ENCODE results near the gene RAB3B.
"Not testable (repeated sequence)": the region's sequence is repeated elsewhere in the genome, so short reads cannot be mapped to it uniquely, and the experiment has no call there.

RAB3B gene

DNA sequence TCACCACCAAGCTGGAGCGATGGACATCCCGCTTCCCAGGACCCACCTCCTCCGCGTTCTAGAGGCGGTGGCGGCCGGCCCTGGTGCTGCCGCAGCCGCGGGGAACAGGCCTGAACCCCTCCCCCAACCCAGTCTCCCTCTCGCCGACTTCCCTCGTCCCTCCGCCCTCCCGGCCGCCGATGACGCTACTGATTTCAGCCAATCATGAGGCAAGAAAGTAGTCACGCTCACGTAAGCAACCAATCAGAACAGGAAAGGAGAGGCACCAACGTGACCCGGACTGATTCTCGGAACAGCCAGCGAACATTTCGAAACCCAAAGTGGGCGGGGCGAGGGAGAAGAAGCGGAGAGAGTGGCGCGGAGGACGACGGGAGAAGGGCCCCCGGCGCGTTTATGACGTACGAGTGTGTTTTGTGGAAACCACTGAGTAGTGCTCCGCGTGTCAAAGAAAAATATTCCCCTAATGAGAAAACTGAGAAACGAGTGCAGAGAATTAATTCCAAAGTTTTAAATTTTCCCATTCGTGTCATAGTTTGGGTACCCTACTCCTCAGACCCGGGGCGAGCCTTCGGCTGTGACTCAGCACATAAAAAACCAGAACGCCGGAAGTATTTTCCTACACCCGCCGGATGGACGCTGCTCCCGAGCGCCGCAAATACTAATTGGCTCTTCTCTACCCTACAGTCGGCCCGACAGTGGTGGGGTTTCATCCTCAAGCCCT, 111.7 kb downstream of the RAB3B start, which contains the start of gene NRDC:
Gene NRDC, minus strand, starts transcription at position 112 of the 721 bp plus-strand sequence. CDS start 112 bp downstream, outside the sequence.
- in situ Hi-C loops (cut with HindIII; ENCODE audit: low sequenced_read_pairs) = no loop called here
- H3K4me3 ChIP-seq (ENCODE audit: low read depth, low read length) = peak within 1 kb of the TSS; percentile 85
- TF ChIP-seq, protein P1, sequence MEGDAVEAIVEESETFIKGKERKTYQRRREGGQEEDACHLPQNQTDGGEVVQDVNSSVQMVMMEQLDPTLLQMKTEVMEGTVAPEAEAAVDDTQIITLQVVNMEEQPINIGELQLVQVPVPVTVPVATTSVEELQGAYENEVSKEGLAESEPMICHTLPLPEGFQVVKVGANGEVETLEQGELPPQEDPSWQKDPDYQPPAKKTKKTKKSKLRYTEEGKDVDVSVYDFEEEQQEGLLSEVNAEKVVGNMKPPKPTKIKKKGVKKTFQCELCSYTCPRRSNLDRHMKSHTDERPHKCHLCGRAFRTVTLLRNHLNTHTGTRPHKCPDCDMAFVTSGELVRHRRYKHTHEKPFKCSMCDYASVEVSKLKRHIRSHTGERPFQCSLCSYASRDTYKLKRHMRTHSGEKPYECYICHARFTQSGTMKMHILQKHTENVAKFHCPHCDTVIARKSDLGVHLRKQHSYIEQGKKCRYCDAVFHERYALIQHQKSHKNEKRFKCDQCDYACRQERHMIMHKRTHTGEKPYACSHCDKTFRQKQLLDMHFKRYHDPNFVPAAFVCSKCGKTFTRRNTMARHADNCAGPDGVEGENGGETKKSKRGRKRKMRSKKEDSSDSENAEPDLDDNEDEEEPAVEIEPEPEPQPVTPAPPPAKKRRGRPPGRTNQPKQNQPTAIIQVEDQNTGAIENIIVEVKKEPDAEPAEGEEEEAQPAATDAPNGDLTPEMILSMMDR (IDR thresholded peaks at IDR 0.05; ENCODE audit: low read depth, low read length, missing control alignments) = no peak
- peak; percentile 100 for DNase-seq (ENCODE audit: low read depth)

DNA sequence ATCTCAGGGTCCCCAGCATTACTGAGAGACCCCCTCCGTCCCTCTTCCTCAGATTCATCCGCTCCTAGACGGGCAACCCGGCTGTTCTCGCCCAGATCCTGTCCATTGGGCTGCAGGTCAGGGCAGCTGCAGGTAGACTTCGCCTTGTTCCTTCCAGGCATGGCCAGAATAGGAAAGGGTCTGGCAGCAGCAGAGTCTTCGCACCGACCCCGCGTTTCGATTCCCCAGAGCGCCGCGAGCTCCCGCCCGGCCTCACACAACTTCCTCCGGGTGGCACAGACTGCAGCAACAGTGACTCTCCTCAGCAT, 112.2 kb downstream of the RAB3B start:
- no peak for DNase-seq (ENCODE audit: low read depth)
- peak overlapping the region; percentile 85 for H3K4me3 ChIP-seq (ENCODE audit: low read depth, low read length)
- in situ Hi-C loops (cut with HindIII; ENCODE audit: low sequenced_read_pairs) = no loop called here
- TF ChIP-seq, protein P1 (IDR thresholded peaks at IDR 0.05; ENCODE audit: low read depth, low read length, missing control alignments) = no peak

DNA sequence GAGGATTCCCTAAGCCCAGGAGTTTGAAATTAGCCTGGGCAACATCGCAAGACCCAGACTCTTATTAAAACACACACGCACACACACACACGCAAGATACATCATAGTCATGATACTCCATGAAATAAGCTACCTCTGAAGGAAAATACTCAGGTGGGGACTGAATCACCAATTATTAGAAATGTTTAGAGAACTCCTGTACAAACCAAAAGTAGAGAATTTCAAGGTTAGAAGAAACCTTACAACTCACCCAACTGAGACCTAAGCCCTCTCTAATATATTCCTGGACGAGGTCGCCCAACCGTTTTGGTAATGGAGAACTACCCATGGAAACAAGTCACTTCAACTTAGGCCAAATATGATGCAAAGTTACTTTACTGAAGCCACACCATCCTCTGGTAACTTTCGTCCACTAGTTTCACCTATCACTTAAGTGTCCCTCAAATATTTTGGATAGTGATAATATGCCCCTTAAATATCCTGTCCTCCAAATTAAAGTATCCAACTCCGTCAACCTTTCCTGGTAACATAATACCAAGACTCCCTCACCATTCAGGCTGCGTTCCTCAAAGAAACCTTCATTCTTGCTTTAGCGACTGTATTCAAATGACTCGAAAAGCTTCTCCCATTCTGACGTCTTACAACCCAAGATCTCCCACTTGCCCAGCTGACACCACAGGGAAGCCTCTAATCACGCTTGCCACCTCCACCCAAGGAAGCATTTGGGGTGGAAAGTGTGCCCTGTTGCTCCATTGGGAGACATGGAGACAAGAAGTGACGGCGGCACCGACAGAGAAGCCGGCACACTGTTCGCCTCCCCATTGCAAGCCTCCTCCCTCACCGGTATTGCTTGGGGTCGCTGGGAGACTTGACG, 112.8 kb downstream of the RAB3B start:
- no peak for DNase-seq (ENCODE audit: low read depth)
- in situ Hi-C loops (cut with HindIII; ENCODE audit: low sequenced_read_pairs) = no loop called here
- TF ChIP-seq, protein P1 (IDR thresholded peaks at IDR 0.05; ENCODE audit: low read depth, low read length, missing control alignments) = no peak
- H3K4me3 ChIP-seq (ENCODE audit: low read depth, low read length) = peak overlapping the region; percentile 85

DNA sequence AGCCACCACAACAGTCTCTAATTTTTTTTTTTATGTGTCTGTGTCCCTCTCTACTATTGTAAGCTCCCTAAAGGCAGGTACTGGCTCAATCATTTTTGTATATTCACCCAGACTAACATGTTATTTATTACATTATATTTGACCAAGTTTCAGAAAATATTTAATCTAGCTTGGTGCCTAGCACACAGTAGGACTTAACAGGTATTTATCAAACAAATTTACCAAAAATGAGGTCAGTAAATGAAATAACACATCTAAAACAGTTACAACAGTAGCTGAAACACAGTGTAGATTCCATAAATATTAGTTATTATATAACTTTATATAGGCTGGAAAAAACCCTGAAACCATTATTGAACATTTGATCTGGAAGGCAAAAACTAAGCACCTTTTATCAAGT, 114.7 kb downstream of the RAB3B start:
- TF ChIP-seq, protein P1 (IDR thresholded peaks at IDR 0.05; ENCODE audit: low read depth, low read length, missing control alignments) = no peak
- H3K4me3 ChIP-seq (ENCODE audit: low read depth, low read length) = no peak overlapping the region
- DNase-seq (ENCODE audit: low read depth) = no peak
- in situ Hi-C loops (cut with HindIII; ENCODE audit: low sequenced_read_pairs) = no loop called here

DNA sequence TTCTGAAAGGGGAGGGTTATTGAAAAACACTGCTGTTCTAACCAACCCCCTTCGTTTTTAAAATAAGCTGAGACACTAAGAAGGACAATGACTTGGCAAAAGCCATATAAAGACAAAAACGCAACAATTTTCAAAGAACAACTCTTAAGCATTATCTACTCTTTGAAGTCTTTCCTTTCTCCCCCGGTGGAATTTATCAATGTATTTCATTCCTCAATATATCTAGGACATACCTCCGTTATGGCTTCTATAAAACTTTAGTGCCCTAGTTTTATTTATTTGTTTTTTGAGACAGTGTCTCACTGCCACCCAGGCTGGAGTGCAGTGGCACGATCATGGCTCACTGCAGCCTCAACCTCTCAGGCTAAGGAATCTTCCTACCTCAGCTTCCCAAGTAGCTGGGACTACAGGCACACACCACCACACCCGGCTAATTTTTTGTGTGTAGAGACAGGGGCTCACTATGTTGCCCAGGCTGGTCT, 115.2 kb downstream of the RAB3B start:
- H3K4me3 ChIP-seq (ENCODE audit: low read depth, low read length) = no peak overlapping the region
- in situ Hi-C loops (cut with HindIII; ENCODE audit: low sequenced_read_pairs) = no loop called here
- TF ChIP-seq, protein P1 (IDR thresholded peaks at IDR 0.05; ENCODE audit: low read depth, low read length, missing control alignments) = no peak
- no peak for DNase-seq (ENCODE audit: low read depth)

DNA sequence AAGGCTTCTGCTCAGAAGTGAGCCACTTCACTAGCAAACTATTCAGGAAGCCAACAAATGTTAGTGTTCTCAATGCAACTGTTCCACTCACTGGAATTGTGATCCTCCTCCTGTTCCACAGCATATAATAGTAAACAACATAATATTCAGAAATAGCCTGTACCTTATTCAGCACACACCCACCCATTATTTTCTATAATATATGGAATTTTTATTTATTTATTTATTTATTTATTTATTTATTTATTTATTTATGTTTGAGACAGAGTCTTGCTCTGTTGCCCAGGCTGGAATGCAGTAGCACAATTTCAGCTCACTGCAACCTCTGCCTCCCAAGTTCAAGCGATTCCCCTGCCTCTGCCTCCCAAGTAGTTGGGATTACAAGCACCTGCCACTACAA, 117.2 kb downstream of the RAB3B start:
- DNase-seq (ENCODE audit: low read depth); in situ Hi-C loops (cut with HindIII; ENCODE audit: low sequenced_read_pairs); H3K4me3 ChIP-seq (ENCODE audit: low read depth, low read length): not testable (repeated sequence)
